CD4-positive, alpha-beta T cell (primary cell): ENCODE results near the gene MYBPC3. TPM values are rescaled to one million over a fixed set of nuclear protein-coding genes. Genes with fewer than 3 reads are reported as not detected.
A peak's percentile ranks its signal among the peaks of the same experiment; 100 is the strongest.

ENCODE experiments used
- ATAC-seq: fragments of 200-7000 bp; cut with Tn5 transposase; one replicate; pipeline ENCODE4 v1.10.0; 2022; ENCODE audit warnings: mild to moderate bottlenecking; ENCODE audit not compliant: poor library complexity
- CTCF ChIA-PET: fragments of 350-600 bp; sonication (Branson Sonifier 250); formaldehyde crosslinking; loops from one replicate; lab custom pipeline; 2021; ENCODE audit warnings: antibody characterized with exemption, inconsistent platforms; lab: Charles Lee
- POLR2A ChIA-PET: fragments of 350-600 bp; sonication (Branson Sonifier 250); formaldehyde crosslinking; loops from one replicate; lab custom pipeline; 2021; ENCODE audit warnings: antibody characterized with exemption, inconsistent platforms; lab: Charles Lee
- DNase-seq, 14 experiments: peaks; one replicate each; pipeline ENCODE4 v3.0.0-alpha.2; 2013 to 2020; ENCODE audit warnings: mixed read lengths in 2 of 14
- H3K27ac ChIP-seq, 2 donors: one replicate each; pipeline versions ENCODE4 v1.5.1 to v1.7.0; 2013; ENCODE audit warnings: low read length in 2 of 2, low read depth in 1 of 2, mild to moderate bottlenecking in 1 of 2
- H3K27me3 ChIP-seq, 2 experiments: 1 replicate in 1 of 2; 2 replicates in 1 of 2; pipeline versions ENCODE4 v1.6.1 to v1.7.0; 2013; ENCODE audit warnings: low read length in 2 of 2, control low read depth in 1 of 2, mild to moderate bottlenecking in 1 of 2, moderate library complexity in 1 of 2; ENCODE audit not compliant: insufficient read depth in 2 of 2, control insufficient read depth in 1 of 2
- H3K36me3 ChIP-seq: one replicate; pipeline ENCODE4 v1.6.1; 2013; ENCODE audit warnings: low read length, control low read depth; ENCODE audit not compliant: insufficient read depth
- H3K4me1 ChIP-seq: one replicate; pipeline ENCODE4 v1.6.1; 2013; ENCODE audit warnings: low read length, control low read depth; ENCODE audit not compliant: insufficient read depth
- H3K4me3 ChIP-seq: one replicate; pipeline ENCODE4 v1.5.1; 2013; ENCODE audit warnings: mild to moderate bottlenecking, low read length, moderate library complexity
- H3K9me3 ChIP-seq, 2 experiments: 1 replicate in 1 of 2; 2 replicates in 1 of 2; pipeline versions ENCODE4 v1.6.1 to v1.7.0; 2013; ENCODE audit warnings: low read length in 2 of 2, mild to moderate bottlenecking in 2 of 2, control low read depth in 1 of 2, moderate library complexity in 1 of 2; ENCODE audit not compliant: control insufficient read depth in 1 of 2, insufficient read depth in 1 of 2
- H3K27ac Mint-ChIP-seq: one replicate; pipeline ENCODE4 v1.8.0; 2020; ENCODE audit warnings: mixed read lengths
- H3K27me3 Mint-ChIP-seq: one replicate; pipeline ENCODE4 v1.8.0; 2021; ENCODE audit warnings: mixed read lengths
- H3K36me3 Mint-ChIP-seq: one replicate; pipeline ENCODE4 v1.8.0; 2021; ENCODE audit warnings: low read depth, mixed read lengths
- H3K4me1 Mint-ChIP-seq: one replicate; pipeline ENCODE4 v1.8.0; 2021; ENCODE audit warnings: low read depth, mixed read lengths
- H3K4me3 Mint-ChIP-seq: one replicate; pipeline ENCODE4 v1.8.0; 2020; ENCODE audit warnings: mild to moderate bottlenecking, mixed read lengths
- H3K9me3 Mint-ChIP-seq: one replicate; pipeline ENCODE4 v1.8.0; 2020; ENCODE audit warnings: mixed read lengths
- CTCF ChIP-seq: fragments of 200-600 bp; IDR thresholded peaks from one replicate; pipeline ENCODE4 v1.8.0; 2022; ENCODE audit warnings: antibody characterized with exemption, mild to moderate bottlenecking
- intact Hi-C, 2 experiments: fragments of 100-400 bp; cut with DNase I in 1 of 2; cut with micrococcal nuclease in 1 of 2; formaldehyde crosslinking; loops; one replicate each; pipeline versions ENCODE4 v1.15.1 to v1.9.0; 2023 to 2025; cut with DNase I, micrococcal nuclease
- total RNA-seq, 174 experiments: library from RNA in 2 of 174; stranded (reverse) in 2 of 174; gene quantifications; one replicate each; pipeline ENCODE4 v1.2.3 and lab custom pipeline; 2021 to 2026

MYBPC3 gene
- total RNA-seq, 2 experiments from 2014 or later, result not detected

GRCh38 chr11:47359586-47359985 lies 7.1 kb upstream of the MYBPC3 start:
- ChIA-PET CTCF (no interaction called here), POLR2A (interaction anchor here (0.5 to 1.0 kb wide), 2 partner anchors 48 to 201 kb away, joined by 3 to 4 read pairs; no protein-coding TSS in a partner anchor)
- Histone ChIP-seq H3K36me3 (no peaks in the 10 kb centered on the region), H3K9me3 (no peaks in the 10 kb centered on the region), H3K4me1 (peaks cover 12% of the 10 kb centered on the region), H3K4me3 (no peak overlapping the region), H3K27ac (no peak overlapping the region), H3K27me3 (no peaks in the 10 kb centered on the region)
- no peaks in the 10 kb centered on the region for H3K27me3 Mint-ChIP-seq
- no peak overlapping the region for H3K27ac Mint-ChIP-seq
- H3K9me3 Mint-ChIP-seq, result no peaks in the 10 kb centered on the region
- intact Hi-C loops, result no loop called here
- H3K4me3 Mint-ChIP-seq, result no peak overlapping the region
- ATAC-seq, result no peak
- peaks cover 12% of the 10 kb centered on the region for H3K4me1 Mint-ChIP-seq
- no peaks in the 10 kb centered on the region for H3K36me3 Mint-ChIP-seq
- TF ChIP-seq CTCF, result no peak
- peak in 2 of 14 experiments; percentile 14 to 39 for DNase-seq

GRCh38 chr11:47359162-47359561 lies 6.7 kb upstream of the MYBPC3 start:
- POLR2A ChIA-PET, result interaction anchor here (0.5 to 1.0 kb wide), 2 partner anchors 48 to 202 kb away, joined by 3 to 4 read pairs; no protein-coding TSS in a partner anchor
- DNase-seq, result no peak
- Mint-ChIP-seq H3K36me3 (no peaks in the 10 kb centered on the region), H3K27me3 (no peaks in the 10 kb centered on the region), H3K4me1 (peaks cover 12% of the 10 kb centered on the region), H3K4me3 (no peak overlapping the region), H3K9me3 (no peaks in the 10 kb centered on the region), H3K27ac (no peak overlapping the region)
- Histone ChIP-seq H3K4me1 (peaks cover 12% of the 10 kb centered on the region), H3K27ac (no peak overlapping the region), H3K36me3 (no peaks in the 10 kb centered on the region), H3K27me3 (no peaks in the 10 kb centered on the region), H3K4me3 (no peak overlapping the region), H3K9me3 (no peaks in the 10 kb centered on the region)
- ATAC-seq, result no peak
- intact Hi-C loops, result no loop called here
- CTCF ChIA-PET, result no interaction called here
- TF ChIP-seq CTCF, result no peak

GRCh38 chr11:47358731-47359051 lies 6.2 kb upstream of the MYBPC3 start:
- peaks cover 12% of the 10 kb centered on the region for H3K4me1 Mint-ChIP-seq
- Histone ChIP-seq H3K27me3 (no peaks in the 10 kb centered on the region), H3K4me1 (peaks cover 12% of the 10 kb centered on the region), H3K36me3 (no peaks in the 10 kb centered on the region), H3K4me3 (no peak overlapping the region), H3K27ac (no peak overlapping the region), H3K9me3 (no peaks in the 10 kb centered on the region)
- intact Hi-C loops, result no loop called here
- CTCF ChIA-PET, result no interaction called here
- DNase-seq (no peak), ATAC-seq (no peak)
- POLR2A ChIA-PET, result no interaction called here
- H3K27me3 Mint-ChIP-seq, result no peaks in the 10 kb centered on the region
- H3K36me3 Mint-ChIP-seq, result no peaks in the 10 kb centered on the region
- TF ChIP-seq CTCF, result no peak
- H3K9me3 Mint-ChIP-seq, result no peaks in the 10 kb centered on the region
- no peak overlapping the region for H3K4me3 Mint-ChIP-seq
- no peak overlapping the region for H3K27ac Mint-ChIP-seq
